IPS-NIHi7 (cell line): ENCODE data around the gene NTMT1.

Experiments
- DNase-seq: peaks from one replicate; pipeline ENCODE4 v3.0.0; 2012; ENCODE audit warnings: mixed read lengths; ENCODE audit errors: extremely low spot score

Gene NTMT1

GRCh38 chr9:129677456-129677855 is 51.5 kb downstream of the NTMT1 start:
- no peak for DNase-seq

GRCh38 chr9:129678844-129679243 is 52.9 kb downstream of the NTMT1 start:
- DNase-seq: no peak

- DNase-seq: no peak
Observed at GRCh38 chr9:129679537-129679936, 53.6 kb downstream of the NTMT1 start.

GRCh38 chr9:129681924-129682323 is 56.0 kb downstream of the NTMT1 start:
- DNase-seq: no peak

GRCh38 chr9:129682381-129682780 is 56.4 kb downstream of the NTMT1 start:
- DNase-seq: no peak

GRCh38 chr9:129685220-129685932 is 59.4 kb downstream of the NTMT1 start:
- no peak for DNase-seq
